NCI-H524 (cell line): ENCODE data around the gene TMEM234.
A peak's percentile ranks its signal among the peaks of the same experiment; 100 is the strongest.
"Not testable (repeated sequence)": the region's sequence is repeated elsewhere in the genome, so short reads cannot be mapped to it uniquely, and the experiment has no call there.

Experiments used
- DNase-seq, 2 experiments: peaks; one replicate each; lab custom pipeline; 2025; lab: John Stamatoyannopoulos, UW

Gene TMEM234

DNA sequence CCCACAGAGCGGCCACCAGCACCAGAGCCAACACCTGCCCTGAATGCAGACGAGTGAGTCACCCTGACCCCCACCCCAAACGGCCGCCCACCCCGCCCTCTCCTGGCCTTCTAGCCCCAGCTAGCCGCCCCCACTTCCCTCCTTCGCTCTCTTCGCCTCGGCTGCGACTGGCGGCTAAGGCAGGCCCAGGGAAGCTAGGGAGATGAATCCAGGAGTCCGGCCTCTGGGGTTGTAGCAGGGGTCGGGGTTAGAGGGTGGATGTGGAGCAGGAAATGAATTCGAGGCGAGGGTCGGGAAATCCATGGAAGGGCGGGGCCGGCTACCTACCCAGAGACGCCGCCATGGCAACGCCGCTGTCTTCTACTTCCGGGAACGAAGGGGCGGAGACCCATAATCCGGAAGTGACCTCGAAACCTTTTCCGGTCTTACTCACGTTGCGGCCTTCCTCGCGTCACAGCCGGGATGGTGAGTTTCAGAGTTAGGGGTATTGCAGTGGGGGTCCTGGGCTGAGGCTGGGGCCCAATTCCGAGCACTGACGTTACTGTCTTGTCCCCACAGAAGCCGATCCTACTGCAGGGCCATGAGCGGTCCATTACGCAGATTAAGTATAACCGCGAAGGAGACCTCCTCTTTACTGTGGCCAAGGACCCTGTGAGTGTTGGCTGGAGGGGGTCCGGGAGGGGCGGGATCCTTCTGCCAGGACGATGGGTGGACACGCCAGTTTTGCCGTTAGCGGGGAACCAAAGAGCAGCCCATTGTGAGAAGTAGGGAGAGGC, at the start of gene TMEM234, which contains the start of gene EIF3I:
TMEM234 (minus strand) TSS at position 374 of the 776 bp plus-strand sequence; CDS start at position 343, 31 bp downstream.
EIF3I (plus strand) TSS at position 428 of the 776 bp plus-strand sequence; CDS start at position 463, 35 bp downstream.
- DNase-seq, result peak; percentile 45 to 82

DNA sequence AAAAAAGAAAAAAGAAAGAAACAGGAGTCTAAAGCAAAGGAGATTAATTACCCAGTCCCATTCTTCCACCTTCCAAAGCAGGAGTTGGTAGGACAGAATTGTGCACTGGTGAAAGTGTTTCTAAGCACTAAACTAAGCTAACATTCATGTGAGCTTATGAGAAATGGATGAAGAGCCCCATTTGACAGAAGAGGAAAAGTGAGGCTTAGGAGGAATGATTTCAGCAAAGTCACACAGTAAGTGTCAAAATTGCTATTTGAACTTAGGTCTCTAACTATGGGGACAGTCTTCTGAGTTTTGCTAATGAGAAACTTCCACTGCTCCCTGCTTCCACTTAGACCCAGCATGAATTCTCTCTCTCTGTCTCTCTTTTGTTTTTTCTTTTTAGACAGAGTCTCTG, 47.6 kb upstream of the TMEM234 start:
- DNase-seq, result no peak

DNA sequence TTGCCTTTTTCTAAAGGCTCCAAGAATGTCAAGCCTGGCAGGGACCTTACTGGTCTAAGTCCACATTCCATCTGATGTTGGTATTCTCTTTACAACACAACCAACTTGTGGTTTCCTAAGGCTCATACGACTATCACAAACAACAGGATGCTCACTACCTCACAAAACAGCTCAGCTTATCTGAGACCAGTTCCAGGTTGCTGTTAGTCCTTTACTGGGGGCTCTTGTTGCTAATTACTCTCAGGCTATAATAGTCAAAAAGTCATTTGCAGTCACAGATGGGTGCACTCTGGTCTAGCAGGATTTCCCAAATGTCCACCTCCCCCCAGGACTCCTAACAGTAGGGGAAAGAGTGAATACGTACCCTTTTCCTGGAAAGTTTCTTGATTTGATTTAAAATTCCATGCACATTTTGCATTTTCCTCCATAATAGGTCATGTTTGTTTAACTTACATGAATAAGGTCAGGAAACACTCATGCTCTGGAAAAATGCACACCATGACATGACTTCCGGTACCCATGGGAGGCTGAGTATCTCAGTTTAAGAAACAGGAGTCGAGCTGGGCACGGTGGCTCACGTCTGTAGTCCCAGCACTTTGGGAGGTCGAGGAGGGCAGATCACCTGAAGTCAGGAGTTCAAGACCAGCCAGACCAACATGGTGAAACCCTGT, 44.9 kb upstream of the TMEM234 start:
- no peak for DNase-seq

DNA sequence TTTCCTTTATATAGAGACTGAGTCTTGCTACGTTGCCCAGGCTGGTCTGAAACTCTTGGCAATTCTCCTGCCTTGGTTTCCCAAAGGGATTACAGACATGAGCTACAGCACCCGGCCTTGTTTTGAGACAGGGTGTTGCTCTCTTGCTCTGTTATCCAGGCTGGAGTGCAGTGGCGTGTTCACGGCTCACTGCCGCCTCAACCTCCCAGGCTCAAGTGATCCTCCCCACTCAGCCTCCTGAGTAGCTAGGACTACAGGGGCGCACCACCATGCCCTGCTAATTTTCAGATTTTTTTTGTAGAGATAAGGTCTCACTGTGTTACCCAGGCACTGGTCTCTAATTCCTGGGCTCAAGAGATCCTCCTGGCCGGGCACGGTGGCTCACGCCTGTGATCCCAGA, 43.7 kb upstream of the TMEM234 start:
- DNase-seq, result no peak

DNA sequence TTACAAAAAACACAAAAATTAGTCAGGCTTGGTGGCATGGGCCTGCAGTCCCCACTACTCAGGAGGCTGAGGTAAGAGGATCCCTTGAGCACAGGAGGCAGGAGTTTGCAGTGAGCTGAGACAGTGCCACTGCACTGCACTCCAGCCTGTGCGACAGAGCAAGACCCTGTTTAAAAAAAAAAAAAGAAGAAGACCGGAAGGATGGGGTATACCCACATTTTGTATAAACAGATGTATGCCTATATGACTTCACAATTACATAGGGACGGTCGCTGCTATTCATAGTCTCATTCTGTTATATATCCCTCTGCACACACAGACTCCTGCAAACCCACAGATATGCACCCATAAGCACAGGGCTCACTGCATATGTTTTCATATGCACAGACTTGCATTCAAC, 41.6 kb upstream of the TMEM234 start:
- DNase-seq, result no peak

DNA sequence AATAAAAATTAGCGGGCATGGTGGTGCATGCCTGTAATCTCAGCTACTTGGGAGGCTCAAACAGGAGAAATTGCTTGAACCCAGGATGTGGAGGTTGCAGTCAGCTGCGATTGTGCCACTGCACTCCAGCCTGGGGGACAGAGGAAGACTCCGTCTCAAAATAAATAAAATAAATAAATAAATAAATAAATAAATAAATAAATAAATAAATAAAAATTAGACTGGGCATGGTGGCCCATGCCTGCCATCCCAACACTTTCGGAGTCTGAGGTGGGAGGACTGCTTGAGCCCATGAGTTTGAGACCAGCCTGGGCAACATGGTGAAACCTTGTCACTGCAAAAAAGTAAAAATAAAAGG, 41.1 kb upstream of the TMEM234 start:
- DNase-seq, result not testable (repeated sequence)

DNA sequence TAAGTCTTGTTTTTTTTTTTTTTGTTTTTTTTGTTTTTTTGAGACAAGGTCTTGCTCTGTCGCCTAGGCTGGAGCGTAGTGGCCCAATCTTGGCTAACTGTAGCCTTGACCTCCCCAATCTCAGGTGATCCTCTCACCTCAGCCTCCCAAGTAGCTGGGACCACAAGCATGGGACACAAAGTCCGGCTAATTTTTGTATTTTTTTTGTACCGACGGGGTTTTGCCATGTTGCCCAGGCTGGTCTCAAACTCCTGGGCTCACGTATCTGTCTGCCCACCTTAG, 35.0 kb upstream of the TMEM234 start:
- no peak for DNase-seq

DNA sequence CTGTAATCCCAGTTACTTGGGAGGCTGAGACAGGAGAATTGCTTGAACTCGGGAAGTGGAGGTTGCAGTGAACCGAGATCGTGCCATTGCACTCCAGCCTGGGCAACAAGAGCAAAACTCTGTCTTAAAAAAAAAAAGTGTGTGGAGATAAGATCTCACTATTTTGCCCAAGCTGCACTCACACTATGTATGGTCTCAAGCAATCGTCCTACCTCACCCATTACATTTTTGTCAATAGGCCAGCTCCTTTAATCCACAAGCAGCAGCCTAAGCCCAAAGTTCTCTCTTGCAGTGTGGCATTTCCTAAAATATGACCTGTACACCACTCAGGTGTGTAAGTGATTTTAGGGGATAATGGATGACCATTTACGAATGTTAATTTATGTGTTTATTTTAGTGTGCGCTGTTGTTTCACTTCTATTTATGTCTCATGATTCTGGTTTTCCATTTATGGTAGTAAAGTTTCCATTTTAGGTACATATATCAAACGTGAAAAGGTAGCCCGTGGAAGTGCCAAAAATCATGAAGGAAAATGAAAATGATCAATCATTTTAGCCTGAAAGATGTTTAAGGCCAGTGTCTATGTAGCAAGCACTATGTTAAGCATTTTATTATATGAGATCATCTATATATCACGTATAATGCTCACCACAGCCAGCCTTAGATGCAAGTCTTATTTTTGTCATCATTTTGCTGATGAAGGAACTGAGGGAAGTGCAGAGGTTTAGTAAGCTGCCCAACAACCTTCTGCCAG, 34.5 kb upstream of the TMEM234 start:
- DNase-seq, result no peak

DNA sequence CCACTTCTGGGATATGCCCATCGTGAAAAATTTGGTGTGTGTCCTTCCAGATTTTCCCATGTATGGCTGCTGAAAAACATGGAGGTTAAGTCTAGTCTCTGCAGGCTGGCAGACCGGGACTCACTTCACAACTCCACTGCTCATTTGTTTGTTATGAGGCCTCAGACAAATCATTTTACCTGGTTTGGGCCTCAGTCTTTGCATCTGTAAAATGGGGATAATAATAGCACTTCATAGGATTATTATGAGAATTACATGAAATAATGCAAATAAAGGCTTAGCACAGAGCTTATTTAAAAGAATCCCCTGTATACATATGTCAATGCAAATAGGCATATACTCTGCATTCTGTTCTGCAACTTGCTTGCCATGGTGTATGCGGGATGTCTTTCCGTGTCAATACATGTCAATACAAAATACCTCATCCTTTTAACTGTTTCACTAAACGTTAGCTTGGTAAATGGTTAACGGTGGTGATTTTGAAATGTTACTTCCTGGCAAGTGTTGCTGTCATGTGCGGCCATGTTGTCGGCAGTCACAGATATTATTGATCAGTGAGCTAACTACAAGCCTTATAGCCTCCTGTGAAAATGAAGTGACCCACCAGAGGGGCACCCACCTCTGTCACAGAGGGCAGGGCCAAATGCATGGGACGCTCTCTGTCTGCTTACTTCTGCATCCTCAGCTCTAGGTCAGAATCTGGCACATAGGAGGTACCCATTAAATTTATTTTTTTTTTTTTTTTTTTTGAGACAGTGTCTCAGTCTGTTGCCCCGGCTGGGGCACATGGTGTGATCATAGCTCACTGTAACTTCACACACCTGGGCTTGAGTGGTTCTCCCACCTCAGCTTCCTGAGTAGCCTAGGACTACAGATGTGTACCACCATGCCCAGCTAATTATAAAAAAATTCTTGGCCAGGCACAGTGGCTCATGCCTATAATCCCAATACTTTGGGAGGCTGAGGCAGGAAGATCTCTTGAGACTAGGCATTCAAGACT, 33.2 kb upstream of the TMEM234 start:
- DNase-seq, result no peak

DNA sequence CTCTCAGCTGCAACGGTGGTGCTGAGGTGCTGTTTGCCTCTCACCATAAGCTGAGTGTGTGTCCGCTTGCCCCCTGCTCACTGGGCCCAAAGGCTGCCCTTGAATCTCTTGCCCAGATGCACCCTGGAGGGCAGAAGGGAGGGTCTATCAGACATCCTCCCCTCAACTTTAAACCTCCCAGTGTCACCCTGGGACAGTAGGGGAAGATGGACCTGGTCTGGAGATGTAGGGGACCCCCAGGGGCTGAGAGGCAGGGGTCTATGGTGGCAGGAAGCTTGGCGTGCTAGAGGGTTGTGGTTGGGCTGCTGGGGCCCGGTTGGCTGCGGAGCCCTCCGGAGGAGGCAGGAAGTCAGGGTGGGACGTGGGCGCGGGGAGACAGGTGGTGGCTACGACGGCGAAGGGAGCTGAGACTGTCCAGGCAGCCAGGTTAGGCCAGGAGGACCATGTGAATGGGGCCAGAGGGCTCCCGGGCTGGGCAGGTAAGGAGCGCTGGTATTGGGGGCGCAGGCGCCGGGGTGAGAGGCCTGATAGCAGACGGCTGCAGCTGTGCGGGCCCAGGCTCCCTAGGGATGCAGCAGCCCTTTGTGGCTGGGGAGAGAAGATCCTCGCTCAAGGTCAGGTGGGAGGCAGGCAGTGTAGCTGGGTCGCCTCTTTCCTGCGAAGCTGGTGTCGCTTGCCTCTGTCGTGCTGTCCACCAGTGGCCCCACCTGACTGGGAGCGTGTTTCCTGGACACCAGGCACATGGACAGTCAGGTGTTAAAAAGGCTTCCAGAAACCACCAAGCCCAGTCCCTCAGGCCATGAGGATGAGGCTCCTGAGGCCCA, 29.0 kb upstream of the TMEM234 start, which contains the start of gene LCK:
LCK (plus strand) TSS at position 373 of the 824 bp plus-strand sequence. CDS start 23,065 bp downstream, outside the sequence.
- no peak for DNase-seq

DNA sequence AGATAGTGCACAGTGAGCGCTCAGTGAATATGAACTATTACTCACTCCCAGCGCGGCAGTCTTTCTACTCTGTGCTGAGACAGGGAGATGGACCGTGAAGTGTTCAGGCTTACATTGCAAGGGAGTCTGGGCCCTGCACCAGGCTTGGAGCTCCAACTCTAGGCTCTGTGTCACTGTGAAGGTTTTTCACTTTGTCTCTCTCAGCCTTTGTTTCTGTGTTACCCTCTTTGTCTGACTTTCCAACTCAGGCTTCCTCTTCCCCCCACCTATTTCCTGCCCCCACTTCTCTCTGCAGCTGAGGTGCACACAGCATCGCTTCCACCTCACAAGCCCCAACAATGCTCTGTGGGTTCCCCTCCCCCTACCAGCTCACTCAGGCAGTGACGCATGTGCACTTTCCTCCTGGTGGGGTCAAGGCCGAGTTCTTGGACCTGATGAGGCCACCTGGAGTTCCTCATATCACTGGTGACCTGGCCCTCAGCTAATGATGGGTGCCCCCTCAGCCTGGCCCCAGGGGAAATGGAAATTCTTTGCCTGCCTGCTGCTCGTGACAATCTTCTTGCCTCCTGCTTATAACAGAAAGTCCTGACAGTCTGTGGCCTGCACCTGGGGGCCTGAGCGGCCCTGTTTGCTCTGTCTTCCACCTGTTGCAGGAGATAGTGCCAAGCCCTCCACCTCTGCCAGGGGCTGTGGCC, 27.8 kb upstream of the TMEM234 start:
- no peak for DNase-seq

DNA sequence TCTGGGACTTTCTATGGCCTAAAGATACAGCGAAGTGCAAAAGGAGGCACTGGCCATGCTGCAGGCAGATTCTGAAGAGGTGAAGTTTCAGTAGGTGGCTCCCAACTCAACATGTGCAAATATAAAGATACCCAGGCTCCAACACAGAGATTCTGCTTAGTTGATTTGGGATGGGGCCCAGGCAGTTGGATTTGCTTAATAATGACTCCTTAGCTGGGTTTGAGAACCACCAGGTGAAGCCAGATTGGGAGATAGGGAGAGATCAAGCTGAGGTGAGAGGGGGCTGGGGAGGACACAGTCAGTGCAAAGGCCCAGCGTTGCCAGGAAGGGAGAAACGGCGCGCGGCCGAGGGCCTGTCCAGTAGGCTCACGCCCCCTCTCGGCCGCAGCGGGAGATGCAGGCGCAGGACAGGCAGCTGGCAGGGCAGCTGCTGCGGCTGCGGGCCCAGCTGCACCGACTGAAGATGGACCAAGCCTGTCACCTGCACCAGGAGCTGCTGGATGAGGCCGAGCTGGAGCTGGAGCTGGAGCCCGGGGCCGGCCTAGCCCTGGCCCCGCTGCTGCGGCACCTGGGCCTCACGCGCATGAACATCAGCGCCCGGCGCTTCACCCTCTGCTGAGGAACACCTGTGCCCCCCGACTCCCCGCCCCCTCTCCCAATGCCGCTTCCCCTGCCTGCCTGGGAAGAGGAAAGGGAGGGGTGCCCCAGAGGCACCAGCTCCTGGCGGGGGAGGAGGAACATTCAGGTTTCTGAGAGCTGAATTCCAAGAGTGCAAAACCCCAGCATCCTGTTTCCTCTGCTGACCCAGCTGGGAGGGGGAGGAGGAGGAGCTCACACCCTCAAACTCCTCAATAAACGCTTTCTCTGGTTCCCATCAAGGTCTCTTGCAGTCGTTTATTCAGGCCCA, 26.1 kb upstream of the TMEM234 start:
- DNase-seq, result peak; percentile 13 to 84

DNA sequence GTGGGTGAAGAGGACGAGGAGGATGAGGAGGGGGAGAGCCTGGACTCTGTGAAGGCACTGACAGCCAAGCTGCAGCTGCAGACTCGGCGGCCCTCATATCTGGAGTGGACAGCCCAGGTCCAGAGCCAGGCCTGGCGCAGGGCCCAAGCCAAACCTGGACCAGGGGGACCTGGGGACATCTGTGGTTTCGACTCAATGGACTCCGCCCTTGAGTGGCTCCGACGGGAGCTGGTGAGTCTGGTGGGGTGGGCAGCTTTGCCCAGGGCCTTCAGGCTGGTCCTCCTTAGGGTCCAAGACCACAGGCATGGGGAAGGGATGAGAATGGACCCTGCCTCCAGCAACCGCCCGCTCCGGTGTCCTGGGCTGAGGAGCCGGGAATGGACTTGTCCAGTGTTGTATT, 25.3 kb upstream of the TMEM234 start:
- no peak for DNase-seq

DNA sequence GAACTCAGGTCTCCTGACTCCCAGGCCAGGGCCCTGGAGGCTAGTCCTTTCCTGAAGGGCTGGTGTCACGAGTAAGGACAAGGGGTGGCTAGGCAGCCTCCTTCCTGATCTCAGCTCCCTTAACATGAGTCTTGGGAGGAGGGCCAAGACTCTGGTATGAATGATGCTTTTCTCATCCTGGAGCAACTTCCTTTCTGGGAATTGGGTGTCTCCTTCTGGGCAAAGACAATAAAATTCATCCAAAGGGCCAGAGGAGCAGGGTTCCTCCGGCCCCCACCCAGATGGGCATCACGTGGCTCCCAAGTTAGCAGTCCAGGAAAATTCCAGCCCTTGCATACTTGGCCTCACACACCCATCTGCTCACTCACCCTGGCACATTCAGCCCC, 24.7 kb upstream of the TMEM234 start, which contains the start of gene FAM167B:
FAM167B (plus strand) TSS at position 335 of the 386 bp plus-strand sequence. CDS start 200 bp downstream, outside the sequence.
- DNase-seq, result no peak

DNA sequence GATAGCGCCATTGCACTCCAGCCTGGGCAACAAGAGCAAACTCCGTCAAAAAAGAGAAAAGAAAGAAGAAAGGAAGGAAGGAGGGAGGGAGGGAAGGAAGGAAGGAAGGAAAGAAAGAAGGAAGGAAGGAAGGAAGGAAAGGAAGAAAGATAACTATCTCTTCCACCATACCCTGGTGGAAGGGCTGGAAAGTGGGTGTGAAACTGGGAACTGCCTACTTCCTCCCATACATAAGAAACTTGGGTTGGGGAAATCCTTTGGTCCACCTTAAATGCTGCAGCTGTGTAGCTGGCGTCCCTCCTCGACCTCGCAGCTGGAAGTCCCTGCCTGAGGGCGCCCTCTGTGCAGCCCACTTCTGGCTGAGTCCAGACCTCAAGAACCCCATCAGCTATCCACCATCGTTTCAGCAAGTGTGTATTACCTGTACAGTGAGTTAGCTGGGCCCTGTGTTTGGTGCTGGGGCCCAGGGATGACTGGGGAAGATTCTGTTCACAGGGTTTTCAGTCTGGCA, 20.2 kb upstream of the TMEM234 start:
- peak in 1 of 2 experiments; percentile 16 for DNase-seq

DNA sequence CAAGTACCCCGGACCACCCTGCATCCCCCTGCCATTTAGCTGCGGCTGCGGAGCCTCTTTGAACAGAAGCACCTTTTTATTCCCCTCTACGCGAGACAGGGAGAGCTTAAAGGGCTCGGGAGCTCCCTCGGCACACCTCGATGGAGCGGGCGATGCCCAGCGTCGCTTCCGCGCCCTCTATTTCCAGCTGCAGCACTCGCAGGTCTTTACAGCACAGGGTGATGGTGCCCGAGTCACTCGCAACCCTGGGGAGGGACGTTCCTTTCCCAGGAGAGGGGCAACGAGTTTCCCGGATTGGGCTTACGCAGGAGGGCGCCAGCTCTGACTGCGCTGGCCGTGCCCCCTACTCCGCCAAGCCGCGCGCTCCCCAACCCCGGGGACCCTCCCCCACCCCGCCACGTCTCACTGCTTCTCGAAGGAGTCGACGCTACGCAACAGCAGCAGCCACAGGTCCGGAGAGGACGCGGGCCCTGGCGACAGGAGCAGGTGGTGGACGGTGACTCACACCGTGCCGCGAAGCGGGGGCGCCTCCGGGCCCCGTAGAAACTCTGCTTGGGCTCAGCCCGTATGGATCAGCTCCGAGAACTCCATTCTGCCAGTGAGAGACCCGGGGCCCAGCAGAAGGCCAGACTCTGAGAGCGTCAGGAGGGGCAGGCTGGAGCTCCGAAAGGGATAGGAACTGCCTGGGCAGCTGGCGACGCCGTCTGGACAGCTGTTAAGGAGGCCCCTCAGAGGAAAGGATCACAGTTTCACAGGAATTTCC, 19.0 kb upstream of the TMEM234 start:
- peak; percentile 78 to 85 for DNase-seq

DNA sequence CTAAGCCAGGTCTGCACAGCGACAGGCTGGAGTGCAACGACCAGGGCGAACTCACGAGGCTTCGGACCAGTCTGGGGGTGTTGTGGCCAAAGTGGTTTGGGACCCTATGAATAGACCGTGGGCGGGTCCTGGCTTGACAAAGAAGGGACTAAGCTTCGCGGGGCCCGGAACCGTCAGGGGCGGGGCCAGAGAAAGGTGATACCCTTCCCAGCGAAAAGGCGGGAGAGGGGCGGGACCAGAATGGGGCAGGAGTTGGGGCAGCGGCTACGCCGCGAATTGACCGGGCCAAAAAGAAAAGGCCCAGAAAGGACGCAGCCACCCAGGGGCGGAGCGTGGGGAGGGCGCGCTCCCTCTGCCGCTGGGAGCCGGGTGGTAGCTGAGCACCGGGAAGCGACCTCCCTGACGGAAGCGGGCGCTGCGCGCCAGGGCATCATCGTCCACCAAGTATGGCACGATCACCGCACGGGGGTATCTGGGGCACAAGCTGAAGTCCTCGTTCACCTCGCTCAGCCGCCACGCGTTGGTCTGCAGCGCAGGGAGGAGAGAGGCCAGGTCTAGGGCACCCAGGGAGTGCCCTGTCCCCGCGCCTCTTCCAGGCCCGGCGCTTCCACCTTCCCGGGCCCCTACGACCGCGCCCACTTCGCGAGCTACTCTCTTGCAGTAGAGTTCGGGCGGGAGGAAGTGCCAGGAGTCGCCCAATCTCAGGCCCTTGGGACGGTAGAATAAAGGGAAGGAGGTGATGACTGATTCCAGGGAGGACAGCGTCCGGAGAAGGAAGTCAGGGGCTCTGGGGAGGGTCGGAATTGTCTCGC, 18.2 kb upstream of the TMEM234 start:
- DNase-seq, result peak in 1 of 2 experiments; percentile 68
